Stomach smooth muscle (tissue), 2 donors: ENCODE results near the gene SERPINA10.

Experiments used
- H3K27ac ChIP-seq: one replicate; pipeline ENCODE4 v1.7.0; 2013; ENCODE audit warnings: mild to moderate bottlenecking, low read length, inconsistent platforms
- H3K27me3 ChIP-seq, 2 donors: one replicate each; pipeline ENCODE4 v1.7.0; 2013; ENCODE audit warnings: low read length in 2 of 2; ENCODE audit not compliant: insufficient read depth in 2 of 2, control insufficient read depth in 1 of 2
- H3K36me3 ChIP-seq, 2 donors: one replicate each; pipeline ENCODE4 v1.7.0; 2013; ENCODE audit warnings: low read length in 2 of 2; ENCODE audit not compliant: control insufficient read depth in 2 of 2, insufficient read depth in 2 of 2
- H3K4me1 ChIP-seq: one replicate; pipeline ENCODE4 v1.7.0; 2013; ENCODE audit warnings: low read length; ENCODE audit not compliant: control insufficient read depth, insufficient read depth
- H3K4me3 ChIP-seq, 2 donors: one replicate each; pipeline ENCODE4 v1.7.0; 2013; ENCODE audit warnings: low read length in 2 of 2
- H3K9ac ChIP-seq, 2 donors: one replicate each; pipeline ENCODE4 v1.7.0; 2013; ENCODE audit warnings: low read length in 2 of 2, mild to moderate bottlenecking in 1 of 2
- H3K9me3 ChIP-seq, 2 donors: one replicate each; pipeline ENCODE4 v1.7.0; 2013; ENCODE audit warnings: low read length in 2 of 2; ENCODE audit not compliant: control insufficient read depth in 2 of 2
- donor health status: healthy.
- donor health status: Pancreatic carcinoma.

Gene SERPINA10

DNA sequence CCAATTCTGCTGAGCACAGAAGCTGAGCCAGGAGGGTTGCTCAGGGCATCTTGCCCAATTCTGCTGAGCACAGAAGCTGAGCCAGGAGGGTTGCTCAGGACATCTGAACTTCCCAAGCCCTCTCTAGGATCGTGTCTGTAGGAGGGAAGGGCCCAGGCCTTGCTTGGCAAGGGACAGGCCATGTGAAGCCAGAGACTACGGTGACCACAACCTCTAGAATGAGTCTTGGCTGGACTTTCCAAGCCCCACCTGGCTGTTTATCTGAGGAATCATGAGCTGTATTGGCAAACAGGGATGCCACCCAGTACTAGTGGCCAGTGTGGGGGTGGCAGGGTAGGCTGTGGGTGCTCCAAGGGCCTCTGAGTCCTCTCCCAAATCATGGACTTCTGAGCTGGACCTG lies 37.8 kb upstream of the SERPINA10 start:
- H3K9ac ChIP-seq, result no peak overlapping the region
- no peak overlapping the region for H3K27ac ChIP-seq
- no peaks in the 10 kb centered on the region for H3K36me3 ChIP-seq
- H3K27me3 ChIP-seq, result no peaks in the 10 kb centered on the region
- no peak overlapping the region for H3K4me3 ChIP-seq
- no peaks in the 10 kb centered on the region for H3K4me1 ChIP-seq
- H3K9me3 ChIP-seq, result peaks cover 0 to 4% of the 10 kb centered on the region in 2 donors

DNA sequence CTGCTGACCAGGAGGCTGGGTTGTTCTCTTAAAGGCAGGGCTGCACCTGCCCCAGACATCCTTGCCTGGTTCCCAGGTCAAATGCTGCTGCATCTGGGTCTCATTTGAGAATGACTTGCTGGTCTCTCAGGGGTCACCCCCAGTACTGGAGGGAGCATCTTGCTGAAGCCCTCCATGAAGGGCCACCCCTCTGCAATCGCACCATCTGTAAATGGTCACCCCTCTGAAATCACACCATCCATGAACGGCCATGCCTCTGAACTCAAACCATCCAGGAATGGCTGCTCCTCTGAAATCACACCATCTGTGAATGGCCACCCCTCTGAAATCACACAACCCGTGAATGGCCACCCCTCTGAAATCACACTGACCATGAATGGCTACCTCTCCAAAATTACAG lies 37.4 kb upstream of the SERPINA10 start:
- no peak overlapping the region for H3K9ac ChIP-seq
- no peaks in the 10 kb centered on the region for H3K27me3 ChIP-seq
- H3K4me3 ChIP-seq, result no peak overlapping the region
- H3K4me1 ChIP-seq, result no peaks in the 10 kb centered on the region
- peaks cover 0 to 4% of the 10 kb centered on the region in 2 donors for H3K9me3 ChIP-seq
- H3K36me3 ChIP-seq, result no peaks in the 10 kb centered on the region
- H3K27ac ChIP-seq, result no peak overlapping the region

DNA sequence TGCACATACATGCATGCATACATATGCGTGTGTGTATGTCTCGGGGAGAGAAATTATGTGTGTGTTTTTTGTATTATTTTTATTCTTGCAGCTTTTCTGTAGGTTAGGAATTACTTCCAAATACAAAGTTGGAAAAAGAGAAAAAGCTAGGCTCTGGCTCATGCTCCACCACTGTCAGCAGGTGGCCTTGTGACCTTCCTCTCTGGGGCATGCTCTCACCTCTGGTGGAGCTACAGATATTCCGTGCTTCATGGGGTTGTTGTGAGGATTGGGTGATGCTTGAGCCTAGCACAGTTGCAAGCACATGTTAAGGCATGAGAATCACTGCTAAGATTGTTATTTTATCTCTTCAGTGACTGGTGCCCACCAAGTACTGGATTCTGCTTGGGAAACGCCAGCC lies 36.8 kb upstream of the SERPINA10 start:
- H3K9ac ChIP-seq, result no peak overlapping the region
- no peak overlapping the region for H3K27ac ChIP-seq
- no peaks in the 10 kb centered on the region for H3K4me1 ChIP-seq
- H3K9me3 ChIP-seq, result peaks cover 0 to 4% of the 10 kb centered on the region in 2 donors
- H3K27me3 ChIP-seq, result no peaks in the 10 kb centered on the region
- H3K36me3 ChIP-seq, result no peaks in the 10 kb centered on the region
- no peak overlapping the region for H3K4me3 ChIP-seq

- H3K27ac ChIP-seq, result no peak overlapping the region
- no peaks in the 10 kb centered on the region for H3K36me3 ChIP-seq
- peaks cover 0 to 4% of the 10 kb centered on the region in 2 donors for H3K9me3 ChIP-seq
- no peaks in the 10 kb centered on the region for H3K4me1 ChIP-seq
- no peak overlapping the region for H3K4me3 ChIP-seq
- H3K9ac ChIP-seq, result no peak overlapping the region
- H3K27me3 ChIP-seq, result no peaks in the 10 kb centered on the region
Observed at GRCh38 chr14:94328196-94328595, 35.1 kb upstream of the SERPINA10 start.

DNA sequence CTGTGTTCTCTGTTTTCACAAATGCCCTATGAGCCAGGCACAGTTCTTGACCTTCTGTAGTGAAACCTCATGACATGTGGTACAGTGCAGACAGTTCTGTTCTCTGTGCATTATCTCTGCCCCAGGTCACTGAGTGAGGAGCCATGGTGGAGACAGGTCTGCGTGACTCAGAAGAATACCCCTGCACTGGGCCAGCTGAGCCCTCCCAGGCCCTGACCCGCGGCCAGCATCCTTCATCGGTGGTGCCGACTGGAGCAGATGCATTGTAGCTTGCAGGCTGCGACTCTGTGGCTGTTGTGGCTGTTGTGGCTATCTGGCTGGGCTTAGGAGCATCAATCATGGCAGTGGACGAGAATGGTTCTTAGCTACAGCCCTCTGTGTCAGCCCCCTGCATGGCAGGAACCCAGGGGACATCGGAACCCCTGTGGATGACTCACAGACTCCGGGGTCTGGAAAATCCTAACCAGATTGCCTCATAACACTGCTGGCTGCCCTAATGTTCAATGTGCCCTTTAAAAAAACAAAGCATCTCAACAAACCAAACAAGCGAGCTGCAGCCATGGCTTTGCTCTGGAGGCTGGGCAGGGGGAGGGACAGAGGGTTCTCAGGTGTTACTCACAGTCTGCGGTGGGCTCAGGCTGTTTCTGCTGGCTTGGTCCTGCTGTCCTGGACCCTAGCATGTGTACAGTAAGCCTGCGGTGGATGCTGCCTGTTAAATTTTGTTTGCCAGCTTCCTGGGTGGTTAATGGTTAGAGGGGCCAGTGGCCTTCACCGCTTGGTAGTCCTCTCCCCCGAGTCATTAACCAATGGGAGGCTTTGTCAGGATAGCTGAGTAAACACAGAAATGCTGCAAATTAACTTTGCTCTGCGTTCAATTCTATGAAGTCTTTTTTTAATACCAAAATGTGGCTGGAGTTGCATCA lies 29.8 kb upstream of the SERPINA10 start, which contains the start of gene SERPINA6:
Gene SERPINA6 (minus strand): TSS at position 689 of the 923 bp plus-strand sequence. CDS start 8,688 bp downstream, outside the sequence.
- Histone ChIP-seq H3K36me3 (no peaks in the 10 kb centered on the region), H3K9me3 (peaks cover 0 to 4% of the 10 kb centered on the region in 2 donors), H3K4me3 (no peak within 1 kb of the TSS), H3K27me3 (peaks cover 0 to 3% of the 10 kb centered on the region in 2 donors), H3K27ac (no peak within 1 kb of the TSS), H3K4me1 (no peaks in the 10 kb centered on the region), H3K9ac (no peak within 1 kb of the TSS)

GRCh38 chr14:94321421-94322271 lies 28.6 kb upstream of the SERPINA10 start:
- Histone ChIP-seq H3K4me3 (no peak overlapping the region), H3K4me1 (no peaks in the 10 kb centered on the region), H3K9me3 (peaks cover 2% of the 10 kb centered on the region in 2 donors), H3K27ac (no peak overlapping the region), H3K9ac (no peak overlapping the region), H3K27me3 (peaks cover 0 to 3% of the 10 kb centered on the region in 2 donors), H3K36me3 (no peaks in the 10 kb centered on the region)

- H3K9me3 ChIP-seq, result peaks cover 0 to 2% of the 10 kb centered on the region in 2 donors
- no peaks in the 10 kb centered on the region for H3K4me1 ChIP-seq
- no peak overlapping the region for H3K9ac ChIP-seq
- no peaks in the 10 kb centered on the region for H3K36me3 ChIP-seq
- peaks cover 0 to 3% of the 10 kb centered on the region in 2 donors for H3K27me3 ChIP-seq
- H3K4me3 ChIP-seq, result no peak overlapping the region
- H3K27ac ChIP-seq, result no peak overlapping the region
Observed at GRCh38 chr14:94320243-94320642, 27.2 kb upstream of the SERPINA10 start.

DNA sequence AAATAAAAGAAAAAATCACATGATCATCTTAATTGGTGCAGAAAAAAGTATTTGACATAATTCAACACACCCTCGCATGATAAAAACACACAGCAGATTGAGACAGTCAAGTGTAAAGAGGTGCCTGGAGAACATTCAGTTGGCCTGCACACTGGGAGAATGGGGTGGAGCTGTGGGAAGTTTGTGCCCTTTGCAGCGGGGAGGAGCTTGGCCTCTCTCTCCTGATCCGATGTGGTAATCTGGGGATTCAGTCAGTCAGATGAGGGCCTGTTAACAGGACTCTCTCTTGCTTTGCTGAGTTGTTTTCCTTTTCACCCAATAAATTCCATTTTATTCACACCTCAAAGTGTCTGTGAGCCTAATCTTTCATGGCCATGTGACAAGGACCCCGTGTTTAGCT lies 24.2 kb upstream of the SERPINA10 start:
- Histone ChIP-seq H3K27ac (no peak overlapping the region), H3K4me3 (no peak overlapping the region), H3K27me3 (no peaks in the 10 kb centered on the region), H3K4me1 (no peaks in the 10 kb centered on the region), H3K9me3 (peaks cover 0 to 2% of the 10 kb centered on the region in 2 donors), H3K36me3 (no peaks in the 10 kb centered on the region), H3K9ac (no peak overlapping the region)

DNA sequence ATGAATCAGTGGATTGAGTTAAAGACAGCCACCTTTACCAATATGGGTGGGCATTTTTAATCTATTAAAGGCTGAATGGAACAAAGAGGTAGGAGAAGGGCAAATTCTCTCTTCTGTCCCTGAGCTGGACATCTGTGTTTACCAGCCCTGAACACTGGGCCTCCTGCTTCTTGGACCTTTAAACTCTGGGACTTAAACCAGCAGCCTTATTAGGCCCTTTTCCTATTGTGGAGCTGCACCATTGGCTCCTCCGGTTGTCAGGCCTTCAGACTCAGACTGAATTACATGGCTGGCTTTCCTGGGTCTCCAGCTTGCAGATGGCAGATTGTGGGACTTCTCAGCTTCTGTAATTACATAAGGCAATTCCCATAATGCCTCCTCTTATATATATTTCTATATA lies 23.6 kb upstream of the SERPINA10 start:
- Histone ChIP-seq H3K27ac (no peak overlapping the region), H3K4me1 (no peaks in the 10 kb centered on the region), H3K9me3 (peaks cover 0 to 2% of the 10 kb centered on the region in 2 donors)

GRCh38 chr14:94314890-94315289 lies 21.8 kb upstream of the SERPINA10 start:
- Histone ChIP-seq H3K4me3 (no peak overlapping the region), H3K9me3 (peaks cover 0 to 2% of the 10 kb centered on the region in 2 donors), H3K9ac (no peak overlapping the region), H3K27ac (no peak overlapping the region), H3K4me1 (no peaks in the 10 kb centered on the region), H3K27me3 (no peaks in the 10 kb centered on the region), H3K36me3 (no peaks in the 10 kb centered on the region)

More for the DNA sequence above, 23.6 kb upstream of the SERPINA10 start:
- Histone ChIP-seq H3K36me3 (no peaks in the 10 kb centered on the region), H3K27me3 (no peaks in the 10 kb centered on the region), H3K4me3 (no peak overlapping the region), H3K9ac (no peak overlapping the region)
